ENCODE measurements around the gene OTULINL.

The OTULINL gene

DNA sequence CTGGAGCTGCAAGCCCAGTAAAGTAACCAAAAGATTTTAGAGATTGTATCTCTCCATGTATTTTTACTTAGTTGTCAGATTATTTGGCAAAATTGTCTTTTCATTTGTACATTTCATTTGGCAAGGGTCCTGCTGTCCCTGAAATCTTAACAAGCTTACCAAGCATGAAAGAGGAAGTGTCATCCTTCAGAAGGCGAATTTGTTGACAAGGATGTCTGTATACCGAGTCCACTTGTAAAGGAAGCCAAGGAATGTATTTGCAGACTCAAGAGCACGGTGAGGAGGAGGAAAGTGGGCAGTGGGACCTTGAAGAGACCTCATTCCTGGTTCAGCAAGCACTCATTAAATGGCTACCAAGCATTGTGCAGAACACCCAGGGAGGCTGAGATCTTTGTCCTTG is 7.5 kb upstream of the OTULINL start:
- no peak for DNase-seq (ENCODE audit: low read depth)
- no peak overlapping the region for H3K4me3 ChIP-seq (ENCODE audit: control insufficient read depth, low read depth, low read length)
- TF ChIP-seq, protein P1, sequence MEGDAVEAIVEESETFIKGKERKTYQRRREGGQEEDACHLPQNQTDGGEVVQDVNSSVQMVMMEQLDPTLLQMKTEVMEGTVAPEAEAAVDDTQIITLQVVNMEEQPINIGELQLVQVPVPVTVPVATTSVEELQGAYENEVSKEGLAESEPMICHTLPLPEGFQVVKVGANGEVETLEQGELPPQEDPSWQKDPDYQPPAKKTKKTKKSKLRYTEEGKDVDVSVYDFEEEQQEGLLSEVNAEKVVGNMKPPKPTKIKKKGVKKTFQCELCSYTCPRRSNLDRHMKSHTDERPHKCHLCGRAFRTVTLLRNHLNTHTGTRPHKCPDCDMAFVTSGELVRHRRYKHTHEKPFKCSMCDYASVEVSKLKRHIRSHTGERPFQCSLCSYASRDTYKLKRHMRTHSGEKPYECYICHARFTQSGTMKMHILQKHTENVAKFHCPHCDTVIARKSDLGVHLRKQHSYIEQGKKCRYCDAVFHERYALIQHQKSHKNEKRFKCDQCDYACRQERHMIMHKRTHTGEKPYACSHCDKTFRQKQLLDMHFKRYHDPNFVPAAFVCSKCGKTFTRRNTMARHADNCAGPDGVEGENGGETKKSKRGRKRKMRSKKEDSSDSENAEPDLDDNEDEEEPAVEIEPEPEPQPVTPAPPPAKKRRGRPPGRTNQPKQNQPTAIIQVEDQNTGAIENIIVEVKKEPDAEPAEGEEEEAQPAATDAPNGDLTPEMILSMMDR (IDR thresholded peaks at IDR 0.05; ENCODE audit: control insufficient read depth, insufficient read depth, low read depth, low read length, missing control alignments), result no peak

DNA sequence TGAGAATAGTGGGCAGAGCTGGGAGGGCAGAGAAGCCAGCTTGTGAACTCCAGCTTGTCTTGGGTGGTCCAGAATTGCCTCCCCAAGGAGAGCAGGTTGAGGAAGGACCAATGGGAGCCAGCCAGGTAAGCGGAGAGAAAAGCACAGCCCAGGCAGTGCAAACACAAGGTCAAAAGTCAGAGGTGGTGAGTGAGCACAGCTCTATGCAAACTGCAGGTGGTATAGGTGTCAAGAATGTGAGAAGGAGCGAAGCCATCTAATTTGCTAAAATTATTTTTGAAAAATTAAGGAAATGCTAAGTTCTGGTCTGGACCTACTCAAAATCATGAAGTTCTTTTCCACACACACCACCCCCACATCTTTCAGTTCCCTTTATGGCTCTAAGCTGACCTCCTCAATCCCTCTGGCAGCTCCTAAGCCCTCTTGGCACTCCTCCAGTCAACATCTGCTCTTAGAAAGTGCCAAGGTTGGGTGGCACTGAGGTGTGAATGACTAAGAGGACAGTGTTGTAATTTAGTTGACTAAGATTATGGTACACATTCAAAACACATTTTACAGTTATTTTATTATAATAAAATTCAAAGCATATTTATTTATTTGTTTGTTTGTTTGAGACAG is 6.6 kb upstream of the OTULINL start:
- DNase-seq (ENCODE audit: low read depth), result no peak
- H3K4me3 ChIP-seq (ENCODE audit: control insufficient read depth, low read depth, low read length), result no peak overlapping the region
- TF ChIP-seq, protein P1 (IDR thresholded peaks at IDR 0.05; ENCODE audit: control insufficient read depth, insufficient read depth, low read depth, low read length, missing control alignments), result no peak

DNA sequence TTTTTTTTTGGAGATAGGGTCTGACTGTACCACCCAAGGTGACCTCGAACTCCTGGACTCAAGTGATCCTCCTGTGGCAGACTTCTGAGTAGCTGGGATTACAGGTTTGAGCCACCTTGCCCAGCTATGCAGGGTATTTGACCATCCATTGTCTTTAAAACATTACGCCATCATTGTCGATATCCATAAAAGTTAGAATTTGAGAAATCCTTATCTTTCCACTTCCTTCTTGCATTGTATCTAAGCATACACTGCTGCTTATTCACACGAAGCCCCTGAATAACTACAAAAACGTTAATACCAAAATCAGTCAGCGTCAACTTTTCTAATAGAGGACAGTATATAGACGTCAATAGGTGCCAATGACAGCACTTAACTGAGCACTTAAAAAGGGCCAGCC is 5.4 kb upstream of the OTULINL start:
- TF ChIP-seq, protein P1 (IDR thresholded peaks at IDR 0.05; ENCODE audit: control insufficient read depth, insufficient read depth, low read depth, low read length, missing control alignments), result no peak
- no peak for DNase-seq (ENCODE audit: low read depth)

DNA sequence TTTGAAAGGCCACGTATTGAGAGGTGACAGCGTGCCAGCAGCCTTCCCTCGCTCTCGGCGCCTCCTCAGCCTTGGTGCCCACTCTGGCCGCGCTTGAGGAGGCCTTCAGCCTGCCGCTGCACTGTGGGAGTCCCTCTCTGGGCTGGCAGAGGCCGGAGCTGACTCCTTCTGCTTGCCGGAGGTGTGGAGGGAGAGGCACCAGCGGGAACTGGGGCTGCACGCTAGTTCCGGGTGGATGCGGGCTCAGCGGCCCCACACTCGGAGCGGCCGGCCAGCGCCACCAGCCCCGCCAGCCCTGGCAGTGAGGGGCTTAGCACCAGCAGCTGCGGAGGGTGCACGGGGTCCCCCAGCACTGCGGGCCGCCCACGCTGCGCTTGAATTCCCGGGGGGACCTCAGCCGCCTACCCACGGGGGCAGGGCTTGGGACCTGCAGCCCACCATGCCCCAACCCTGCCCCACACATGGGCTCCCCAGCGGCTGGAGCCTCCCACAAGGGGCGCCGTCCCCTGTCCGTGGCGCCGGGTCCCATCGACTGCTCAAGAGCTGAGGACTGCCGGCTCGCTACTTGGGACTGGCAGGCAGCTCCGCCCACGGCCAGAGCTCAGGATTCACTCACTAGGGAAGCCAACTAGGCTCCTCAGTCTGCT is 4.4 kb upstream of the OTULINL start:
- DNase-seq (ENCODE audit: low read depth), result no peak
- TF ChIP-seq, protein P1 (IDR thresholded peaks at IDR 0.05; ENCODE audit: control insufficient read depth, insufficient read depth, low read depth, low read length, missing control alignments), result no peak
- H3K4me3 ChIP-seq (ENCODE audit: control insufficient read depth, low read depth, low read length), result no peak overlapping the region

More for the DNA sequence above, 5.4 kb upstream of the OTULINL start:
- H3K4me3 ChIP-seq (ENCODE audit: control insufficient read depth, low read depth, low read length), result no peak overlapping the region

DNA sequence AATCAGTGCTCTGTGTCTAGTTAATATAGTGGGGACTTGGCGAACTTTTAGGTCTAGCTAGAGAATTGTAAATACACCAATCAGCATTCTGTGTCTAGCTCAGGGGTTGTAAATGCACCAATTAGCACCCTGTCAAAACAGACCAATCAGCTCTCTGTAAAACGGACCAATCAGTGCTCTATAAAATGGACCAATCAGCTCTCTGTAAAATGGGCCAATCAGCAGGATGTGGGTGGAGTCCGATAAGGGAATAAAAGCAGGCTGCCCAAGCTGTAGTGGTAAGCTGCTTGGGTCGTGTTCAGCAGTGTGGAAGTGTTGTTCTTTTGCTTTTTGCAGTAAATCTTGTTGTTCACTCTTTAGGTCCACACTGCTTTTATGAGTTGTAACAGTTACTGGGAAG is 3.6 kb upstream of the OTULINL start:
- TF ChIP-seq, protein P1 (IDR thresholded peaks at IDR 0.05; ENCODE audit: control insufficient read depth, insufficient read depth, low read depth, low read length, missing control alignments), result no peak
- H3K4me3 ChIP-seq (ENCODE audit: control insufficient read depth, low read depth, low read length), result no peak overlapping the region
- DNase-seq (ENCODE audit: low read depth), result no peak

DNA sequence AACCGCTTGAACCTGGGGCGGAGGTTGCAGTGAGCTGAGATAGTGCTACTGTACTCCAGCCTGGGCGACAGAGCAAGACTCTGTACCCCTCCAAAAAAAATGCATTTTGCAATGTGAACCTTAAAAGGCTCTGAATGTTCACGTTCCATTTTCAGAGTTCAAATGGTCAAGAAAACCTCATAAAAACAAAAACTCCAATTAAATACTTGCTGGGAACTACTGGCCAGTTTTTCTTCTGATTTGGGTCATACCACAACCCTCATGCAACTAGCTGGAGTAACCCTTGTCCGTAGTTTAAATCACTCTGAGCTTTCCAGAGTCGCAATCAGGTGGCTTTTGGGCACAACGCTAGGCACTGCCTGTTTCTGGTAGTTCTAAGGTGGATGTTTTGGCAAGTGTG is 2.3 kb upstream of the OTULINL start:
- H3K4me3 ChIP-seq (ENCODE audit: control insufficient read depth, low read depth, low read length), result no peak overlapping the region
- TF ChIP-seq, protein P1 (IDR thresholded peaks at IDR 0.05; ENCODE audit: control insufficient read depth, insufficient read depth, low read depth, low read length, missing control alignments), result no peak
- no peak for DNase-seq (ENCODE audit: low read depth)

All from AG09309 (cell line).